ENCODE data around the gene IFIT1.
"Not testable (repeated sequence)": the region's sequence is repeated elsewhere in the genome, so short reads cannot be mapped to it uniquely, and the experiment has no call there.

IFIT1 gene

GRCh38 chr10:89404104-89405047 is 12.0 kb downstream of the IFIT1 start:
- no peak for DNase-seq

GRCh38 chr10:89406178-89406577 is 13.8 kb downstream of the IFIT1 start:
- DNase-seq = not testable (repeated sequence)

GRCh38 chr10:89407792-89408191 is 15.4 kb downstream of the IFIT1 start:
- not testable (repeated sequence) for DNase-seq

DNA sequence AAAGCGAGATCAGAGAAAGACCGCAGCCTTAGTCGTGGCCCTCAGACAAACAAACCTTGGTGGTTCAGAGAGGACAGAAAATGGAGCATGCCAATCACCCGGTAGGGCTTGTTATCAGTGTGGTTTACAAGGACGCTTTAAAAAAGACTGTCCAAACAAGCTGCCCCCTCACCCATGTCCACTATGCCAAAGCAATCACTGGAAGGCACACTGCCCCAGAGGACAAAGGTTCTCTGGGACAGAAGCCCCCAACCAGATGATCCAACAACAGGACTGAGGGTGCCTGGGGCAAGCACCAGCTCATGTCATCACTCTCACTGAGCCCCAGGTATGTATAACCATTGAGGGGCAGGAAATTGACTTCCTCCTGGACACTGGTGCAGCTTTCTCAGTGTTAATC is 16.9 kb downstream of the IFIT1 start:
- DNase-seq = not testable (repeated sequence)

DNA sequence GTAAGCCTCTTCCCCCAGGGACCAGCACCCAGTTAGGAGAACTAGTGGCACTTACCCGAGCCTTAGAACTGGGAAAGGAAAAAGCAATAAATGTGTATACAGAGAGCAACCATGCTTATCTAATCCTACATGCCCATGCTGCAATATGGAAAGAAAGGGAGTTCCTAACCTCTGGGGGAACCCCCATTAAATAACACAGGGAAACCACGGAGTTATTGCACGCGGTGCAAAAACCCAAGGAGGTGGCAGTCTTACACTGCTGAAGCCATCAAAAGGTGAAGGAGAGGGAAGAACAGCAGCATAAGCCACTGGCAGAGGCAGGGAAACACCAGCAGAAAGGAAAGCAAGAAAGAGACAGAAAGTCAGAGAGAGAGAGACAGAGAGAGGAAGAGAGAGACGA is 18.1 kb downstream of the IFIT1 start:
- not testable (repeated sequence) for DNase-seq

DNA sequence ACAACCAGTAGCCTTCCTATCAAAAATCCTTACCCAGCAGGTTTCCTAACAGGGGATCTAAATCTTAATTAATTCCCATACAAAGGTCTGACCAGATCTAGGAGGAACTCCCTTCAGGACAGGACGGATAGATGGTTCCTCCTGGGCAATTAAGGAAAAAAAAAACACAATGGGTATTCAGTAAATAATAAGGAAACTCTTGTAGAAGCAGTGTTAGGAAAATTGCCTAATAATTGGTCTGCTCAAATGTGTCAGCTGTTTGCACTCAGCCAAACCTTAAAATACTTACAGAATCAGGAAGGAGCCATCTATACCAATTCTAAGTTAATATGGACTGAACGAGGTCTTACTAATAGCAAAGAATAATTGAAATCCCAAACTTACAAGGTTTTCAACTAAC is 18.7 kb downstream of the IFIT1 start:
- not testable (repeated sequence) for DNase-seq

GRCh38 chr10:89412276-89412675 is 19.9 kb downstream of the IFIT1 start:
- not testable (repeated sequence) for DNase-seq

DNA sequence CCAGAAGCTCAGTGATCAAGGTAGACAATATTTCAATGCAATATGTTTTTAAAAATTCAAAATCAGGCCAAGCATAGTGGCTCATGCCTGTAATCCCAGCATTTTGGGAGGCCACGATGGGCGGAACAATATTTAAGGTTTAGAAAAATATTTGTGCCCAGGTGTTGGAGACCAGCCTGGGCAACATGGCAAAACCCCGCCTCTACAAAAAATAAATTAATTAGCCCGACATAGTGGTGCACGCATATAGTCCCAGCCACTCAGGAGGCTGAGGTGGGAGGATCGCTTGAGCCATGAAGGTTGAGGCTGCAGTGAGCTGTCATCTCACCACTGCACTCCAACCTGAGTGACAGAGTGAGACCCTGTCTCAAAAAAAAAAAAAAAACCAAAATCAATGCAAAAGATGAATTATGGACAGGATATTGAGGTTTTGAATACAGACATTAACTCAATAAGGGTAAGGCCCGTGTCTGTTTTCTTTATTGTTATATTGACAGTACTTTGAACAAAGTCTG is 21.0 kb downstream of the IFIT1 start:
- DNase-seq = no peak

DNA sequence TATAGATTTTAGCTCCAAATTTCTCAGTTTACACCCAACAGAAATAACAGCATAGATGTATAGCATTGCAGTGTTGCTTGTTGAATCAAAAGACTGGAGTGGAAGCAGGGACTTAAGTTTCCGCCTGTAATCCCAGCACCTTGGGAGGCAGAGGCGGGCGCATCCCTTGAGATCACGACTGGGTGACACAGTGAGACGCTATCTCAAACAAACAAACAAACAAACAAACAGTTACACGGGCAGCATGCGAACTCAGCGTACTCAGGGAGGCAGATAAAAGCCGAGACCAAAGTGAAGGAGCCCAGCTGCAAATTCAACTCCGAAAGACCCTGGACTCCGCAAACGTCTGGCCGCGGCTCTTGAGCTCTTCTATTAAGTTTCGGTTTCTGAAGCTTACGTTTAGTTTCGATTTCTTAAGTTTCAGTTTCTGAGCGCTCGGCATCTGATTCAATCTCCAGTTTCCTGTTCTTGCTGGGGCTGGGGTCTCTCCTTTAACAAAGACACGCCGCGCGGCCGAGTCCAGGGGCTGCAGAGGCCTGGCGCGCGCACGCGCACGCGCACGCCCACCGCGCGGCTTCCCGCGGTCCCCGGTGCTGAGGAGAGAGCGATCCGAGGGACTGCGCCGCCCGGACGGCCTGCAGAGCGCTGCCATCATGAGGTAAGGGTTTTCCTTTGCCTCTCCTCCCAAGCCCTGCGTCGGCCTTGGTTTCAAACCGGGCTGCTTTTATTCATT is 21.9 kb downstream of the IFIT1 start, which contains the start of gene IFIT5:
TSS of gene IFIT5 (plus strand) at position 423 of the 733 bp plus-strand sequence. CDS start at position 654, 231 bp downstream.
- peak; percentile 24 for DNase-seq

DNA sequence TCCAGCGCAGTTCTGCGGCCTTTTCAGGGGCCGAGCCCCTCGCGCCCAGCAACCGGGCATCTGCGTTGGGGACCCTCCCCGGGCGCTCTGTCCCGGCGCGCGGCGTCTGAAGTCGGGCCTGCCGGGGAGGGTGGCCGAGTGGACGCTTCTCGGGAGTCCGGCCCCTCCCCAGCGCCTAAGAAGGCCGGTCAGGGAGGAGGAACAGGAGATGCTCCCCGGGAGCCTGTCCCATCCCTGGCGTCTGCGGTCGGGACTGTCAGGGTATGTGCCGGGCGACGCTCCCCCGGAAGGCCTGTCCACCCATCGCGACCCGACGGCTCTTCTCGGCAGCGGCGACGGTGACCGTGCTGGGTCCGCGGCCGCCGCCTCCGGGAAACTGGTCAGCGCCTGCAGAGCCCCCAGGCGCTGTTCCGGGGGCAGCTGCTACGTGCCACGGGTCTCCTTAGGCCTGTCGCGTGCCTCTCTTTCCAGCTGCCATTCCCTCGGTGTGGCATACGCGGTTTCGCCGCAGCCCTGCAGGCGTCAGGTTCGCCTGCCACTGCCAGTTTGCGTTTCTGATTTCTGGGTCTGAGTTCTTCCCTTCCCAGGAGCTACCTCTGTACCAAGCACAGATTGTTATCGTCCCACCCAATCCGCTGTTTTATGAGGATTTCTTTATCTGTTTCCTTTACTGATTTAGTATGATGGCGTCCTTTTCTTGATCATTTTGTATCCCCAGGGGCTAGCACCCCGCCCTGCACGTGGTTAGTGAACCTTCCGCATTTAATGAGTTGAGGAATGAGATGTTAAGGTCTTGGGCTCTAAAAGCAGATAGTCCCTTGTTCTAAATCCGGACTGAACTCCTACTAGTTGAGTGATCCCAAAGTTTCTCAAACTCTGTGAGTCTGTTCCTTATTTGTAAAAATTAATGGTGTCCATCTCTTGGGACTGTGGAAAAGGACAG is 22.7 kb downstream of the IFIT1 start:
- DNase-seq = no peak

- no peak for DNase-seq
Measured at GRCh38 chr10:89416465-89416864, 24.0 kb downstream of the IFIT1 start.

DNA sequence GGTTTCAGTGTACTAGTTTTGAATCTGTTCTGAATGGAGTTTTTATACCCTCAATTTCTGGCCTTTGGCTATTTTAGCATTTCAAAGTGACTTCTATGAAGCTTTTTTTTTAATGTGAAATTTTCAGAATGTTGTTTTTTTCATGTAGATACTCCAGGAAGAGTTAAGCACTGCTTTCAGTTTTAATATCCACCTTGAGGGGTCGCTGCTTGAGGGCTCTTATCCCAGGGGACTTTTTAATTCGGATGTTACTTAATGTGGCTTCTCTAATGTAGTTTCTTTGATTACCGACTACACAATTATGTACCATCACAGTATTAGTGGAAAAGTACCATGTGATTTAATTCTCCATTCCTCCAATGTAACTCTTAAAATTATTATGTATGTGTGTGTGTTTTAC is 27.1 kb downstream of the IFIT1 start:
- no peak for DNase-seq

- DNase-seq = no peak
Measured at GRCh38 chr10:89421018-89421476, 28.6 kb downstream of the IFIT1 start.

- no peak for DNase-seq
Measured at GRCh38 chr10:89425000-89425399, 32.6 kb downstream of the IFIT1 start.

GRCh38 chr10:89426230-89426868 is 33.9 kb downstream of the IFIT1 start:
- no peak for DNase-seq

DNA sequence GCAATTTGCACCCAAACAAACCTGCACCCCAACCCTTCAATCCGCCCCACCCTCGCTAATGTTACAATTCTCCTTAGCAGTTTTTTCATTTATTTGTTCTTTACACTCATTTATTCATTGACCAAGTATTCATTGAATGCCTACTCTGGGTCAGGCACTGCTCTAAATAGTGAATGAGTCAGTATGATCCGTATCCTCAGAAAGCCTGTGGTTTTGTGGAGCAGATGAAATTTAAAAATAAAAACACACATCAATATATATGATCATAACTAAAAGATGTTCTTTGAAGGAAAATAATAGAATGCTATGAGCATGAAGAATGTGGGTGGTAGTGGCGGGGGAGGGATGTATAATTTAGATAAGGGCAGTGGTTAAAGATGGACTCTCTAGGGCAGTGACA is 35.2 kb downstream of the IFIT1 start:
- no peak for DNase-seq

GRCh38 chr10:89428877-89429276 is 36.5 kb downstream of the IFIT1 start:
- no peak for DNase-seq

- no peak for DNase-seq
Measured at GRCh38 chr10:89431977-89432376, 39.6 kb downstream of the IFIT1 start.

GRCh38 chr10:89438525-89438924 is 46.1 kb downstream of the IFIT1 start:
- no peak for DNase-seq

- DNase-seq = no peak
Measured at GRCh38 chr10:89440226-89441009, 48.0 kb downstream of the IFIT1 start.

DNA sequence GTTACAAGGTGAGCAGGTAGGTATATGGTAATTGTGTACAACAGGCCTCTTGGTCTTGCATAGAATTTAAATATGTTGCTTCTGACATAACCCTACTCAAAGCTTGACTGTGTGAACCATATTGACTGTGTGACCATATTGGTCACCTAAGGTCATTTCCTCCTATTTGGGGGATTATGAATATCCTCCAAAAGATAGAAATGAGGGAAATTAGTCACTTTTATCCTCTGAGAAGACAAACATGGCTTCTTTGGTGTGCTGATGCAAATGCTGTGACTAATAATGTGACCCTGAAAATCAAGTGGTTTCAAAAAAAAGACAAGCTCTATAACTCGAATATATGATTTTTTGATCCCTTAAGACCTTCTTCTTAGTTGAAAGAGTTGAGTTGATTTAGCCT is 49.9 kb downstream of the IFIT1 start:
- DNase-seq = no peak
